Measurements from ENCODE around the gene LEF1. TPM values are rescaled to one million over a fixed set of nuclear protein-coding genes. Genes with fewer than 3 reads are reported as not detected.

The LEF1 gene
- total and polyA plus RNA-seq, 2 donors from 2014 or later, result 5.1 to 14.5 TPM

DNA sequence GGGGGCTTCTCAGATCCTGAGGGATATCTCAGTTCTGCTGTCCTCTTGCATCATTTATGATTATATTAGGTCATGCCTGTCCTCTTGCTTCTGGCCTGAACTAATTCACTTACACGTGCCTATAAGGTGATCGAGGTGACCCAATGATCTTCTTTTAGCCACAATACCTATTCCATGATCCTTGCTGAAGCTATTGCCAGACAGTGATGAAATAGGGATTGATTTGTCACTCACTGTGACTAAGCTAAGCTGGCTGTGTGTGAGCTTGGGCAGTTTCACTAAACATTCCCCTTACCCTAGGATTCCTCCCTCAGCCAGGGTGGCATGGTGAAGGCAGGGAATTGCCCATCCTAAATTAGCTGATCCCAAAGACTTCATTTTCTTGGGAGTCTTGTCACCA, 160.0 kb downstream of the LEF1 start:
- no peak for FAIRE-seq
- no peaks in the 10 kb centered on the region for H3K27me3 ChIP-seq (ENCODE audit: control insufficient read depth, insufficient read depth, low read length)
- no peak overlapping the region for H3K9ac ChIP-seq (ENCODE audit: low read length in 3 of 3)
- H3K4me3 ChIP-seq (ENCODE audit: low read length in 3 of 3), result no peak overlapping the region
- H3K36me3 ChIP-seq (ENCODE audit: control insufficient read depth in 2 of 3, insufficient read depth in 3 of 3, low read length in 3 of 3), result peaks cover 0 to 9% (median 4%) of the 10 kb centered on the region in 3 donors
- intact Hi-C loops (cut with DNase I), result no loop called here
- no peak for DNase-seq
- H3K4me1 ChIP-seq (ENCODE audit: control insufficient read depth in 2 of 3, insufficient read depth in 2 of 3, low read depth in 1 of 3, low read length in 3 of 3), result peaks cover 0 to 4% (median 3%) of the 10 kb centered on the region in 3 donors
- H3K9me3 ChIP-seq (ENCODE audit: control insufficient read depth in 2 of 3, insufficient read depth in 1 of 3, low read length in 3 of 3), result no peaks in the 10 kb centered on the region
- TF ChIP-seq, protein P1, sequence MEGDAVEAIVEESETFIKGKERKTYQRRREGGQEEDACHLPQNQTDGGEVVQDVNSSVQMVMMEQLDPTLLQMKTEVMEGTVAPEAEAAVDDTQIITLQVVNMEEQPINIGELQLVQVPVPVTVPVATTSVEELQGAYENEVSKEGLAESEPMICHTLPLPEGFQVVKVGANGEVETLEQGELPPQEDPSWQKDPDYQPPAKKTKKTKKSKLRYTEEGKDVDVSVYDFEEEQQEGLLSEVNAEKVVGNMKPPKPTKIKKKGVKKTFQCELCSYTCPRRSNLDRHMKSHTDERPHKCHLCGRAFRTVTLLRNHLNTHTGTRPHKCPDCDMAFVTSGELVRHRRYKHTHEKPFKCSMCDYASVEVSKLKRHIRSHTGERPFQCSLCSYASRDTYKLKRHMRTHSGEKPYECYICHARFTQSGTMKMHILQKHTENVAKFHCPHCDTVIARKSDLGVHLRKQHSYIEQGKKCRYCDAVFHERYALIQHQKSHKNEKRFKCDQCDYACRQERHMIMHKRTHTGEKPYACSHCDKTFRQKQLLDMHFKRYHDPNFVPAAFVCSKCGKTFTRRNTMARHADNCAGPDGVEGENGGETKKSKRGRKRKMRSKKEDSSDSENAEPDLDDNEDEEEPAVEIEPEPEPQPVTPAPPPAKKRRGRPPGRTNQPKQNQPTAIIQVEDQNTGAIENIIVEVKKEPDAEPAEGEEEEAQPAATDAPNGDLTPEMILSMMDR (IDR thresholded peaks at IDR 0.05; ENCODE audit: borderline replicate concordance, extremely low read depth, insufficient read depth), result no peak
- no peak overlapping the region for H3K27ac ChIP-seq (ENCODE audit: low read depth in 2 of 2, low read length in 2 of 2)

DNA sequence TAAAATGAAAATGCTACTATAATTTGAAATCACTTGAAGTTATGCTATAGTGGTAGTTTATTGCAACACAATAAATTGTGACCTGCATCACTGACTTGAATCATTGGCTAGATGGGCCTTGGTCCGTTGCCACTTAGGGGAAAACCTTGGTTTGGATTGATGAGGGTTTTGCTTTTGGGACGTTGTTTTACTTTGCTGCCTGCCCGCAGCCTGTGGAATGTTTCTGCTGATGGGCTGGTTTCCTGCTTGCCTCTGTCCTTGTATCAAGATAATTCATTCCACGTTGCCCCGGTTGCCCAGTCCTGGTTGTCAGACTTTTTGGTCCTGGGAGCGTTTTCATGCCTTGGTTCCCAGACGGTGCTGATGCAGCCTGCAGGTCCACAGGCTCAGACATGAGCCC, 160.7 kb downstream of the LEF1 start:
- TF ChIP-seq, protein P1 (IDR thresholded peaks at IDR 0.05; ENCODE audit: borderline replicate concordance, extremely low read depth, insufficient read depth), result no peak
- no peak overlapping the region for H3K27ac ChIP-seq (ENCODE audit: low read depth in 2 of 2, low read length in 2 of 2)

DNA sequence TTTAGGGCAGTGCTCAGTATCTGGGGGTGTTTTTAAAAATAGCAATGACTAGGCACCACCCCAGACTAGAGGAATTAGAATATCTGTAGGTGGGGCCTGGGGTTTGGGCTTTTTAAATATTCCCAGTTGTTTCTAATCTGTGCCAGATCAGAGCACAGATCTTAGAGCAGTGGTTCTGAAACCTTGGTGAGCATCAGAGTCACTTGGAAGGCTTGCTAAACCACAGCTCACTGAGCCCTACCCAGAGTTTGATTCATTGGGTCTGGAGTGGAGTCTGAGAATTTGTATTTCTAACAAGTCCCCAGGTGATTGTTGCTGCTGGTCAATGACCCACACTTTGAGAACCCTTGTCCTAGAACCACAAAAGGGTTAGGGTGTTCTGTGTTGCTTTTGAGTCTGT, 162.4 kb downstream of the LEF1 start:
- FAIRE-seq (no peak), DNase-seq (no peak)
- intact Hi-C loops (cut with DNase I), result no loop called here
- no peaks in the 10 kb centered on the region for H3K27me3 ChIP-seq (ENCODE audit: control insufficient read depth, insufficient read depth, low read length)
- peak overlapping the region in 1 of 2 donors; percentile 33 for H3K27ac ChIP-seq (ENCODE audit: low read depth in 2 of 2, low read length in 2 of 2)
- H3K9ac ChIP-seq (ENCODE audit: low read length in 3 of 3), result no peak overlapping the region
- peaks cover 0 to 6% (median 1%) of the 10 kb centered on the region in 3 donors for H3K36me3 ChIP-seq (ENCODE audit: control insufficient read depth in 2 of 3, insufficient read depth in 3 of 3, low read length in 3 of 3)
- no peaks in the 10 kb centered on the region for H3K9me3 ChIP-seq (ENCODE audit: control insufficient read depth in 2 of 3, insufficient read depth in 1 of 3, low read length in 3 of 3)
- H3K4me1 ChIP-seq (ENCODE audit: control insufficient read depth in 2 of 3, insufficient read depth in 2 of 3, low read depth in 1 of 3, low read length in 3 of 3), result peaks cover 0 to 4% (median 3%) of the 10 kb centered on the region in 3 donors
- TF ChIP-seq, protein P1 (IDR thresholded peaks at IDR 0.05; ENCODE audit: borderline replicate concordance, extremely low read depth, insufficient read depth), result no peak
- H3K4me3 ChIP-seq (ENCODE audit: low read length in 3 of 3), result peak overlapping the region in 2 of 3 donors; percentile 25 to 51

More for the DNA sequence above, 160.7 kb downstream of the LEF1 start:
- FAIRE-seq (no peak), DNase-seq (no peak)
- Histone ChIP-seq H3K4me1 (ENCODE audit: control insufficient read depth in 2 of 3, insufficient read depth in 2 of 3, low read depth in 1 of 3, low read length in 3 of 3) (peaks cover 0 to 4% (median 3%) of the 10 kb centered on the region in 3 donors), H3K36me3 (ENCODE audit: control insufficient read depth in 2 of 3, insufficient read depth in 3 of 3, low read length in 3 of 3) (peaks cover 0 to 9% (median 4%) of the 10 kb centered on the region in 3 donors), H3K4me3 (ENCODE audit: low read length in 3 of 3) (peak overlapping the region in 1 of 3 donors; percentile 9), H3K9ac (ENCODE audit: low read length in 3 of 3) (no peak overlapping the region), H3K9me3 (ENCODE audit: control insufficient read depth in 2 of 3, insufficient read depth in 1 of 3, low read length in 3 of 3) (no peaks in the 10 kb centered on the region), H3K27me3 (ENCODE audit: control insufficient read depth, insufficient read depth, low read length) (no peaks in the 10 kb centered on the region)
- intact Hi-C loops (cut with DNase I), result no loop called here

DNA sequence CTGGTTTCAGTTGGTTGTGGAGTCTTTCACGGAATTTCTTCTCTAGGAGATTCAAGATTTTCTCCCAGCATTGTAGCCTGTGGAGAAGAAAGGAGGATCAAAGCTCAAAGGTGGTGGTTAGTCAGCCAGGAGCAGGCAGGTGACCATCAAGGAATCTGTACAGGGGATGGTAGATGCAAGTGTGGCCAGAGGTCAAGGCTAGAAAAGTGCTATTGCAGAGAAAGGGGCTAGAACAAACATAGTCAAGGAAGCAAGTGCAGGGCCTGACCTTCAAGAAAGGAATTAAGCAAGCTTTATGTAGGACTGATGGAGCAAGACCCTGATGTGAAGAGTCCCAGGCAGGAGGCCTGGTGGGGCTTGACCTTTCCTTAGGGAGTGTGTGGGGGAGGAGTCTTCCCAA, 162.9 kb downstream of the LEF1 start:
- intact Hi-C loops (cut with DNase I), result no loop called here
- peak overlapping the region in 1 of 2 donors; percentile 33 for H3K27ac ChIP-seq (ENCODE audit: low read depth in 2 of 2, low read length in 2 of 2)
- TF ChIP-seq, protein P1 (IDR thresholded peaks at IDR 0.05; ENCODE audit: borderline replicate concordance, extremely low read depth, insufficient read depth), result no peak
- H3K4me1 ChIP-seq (ENCODE audit: control insufficient read depth in 2 of 3, insufficient read depth in 2 of 3, low read depth in 1 of 3, low read length in 3 of 3), result peaks cover 0 to 4% (median 3%) of the 10 kb centered on the region in 3 donors
- peak overlapping the region in 2 of 3 donors; percentile 25 to 51 for H3K4me3 ChIP-seq (ENCODE audit: low read length in 3 of 3)
- H3K27me3 ChIP-seq (ENCODE audit: control insufficient read depth, insufficient read depth, low read length), result no peaks in the 10 kb centered on the region
- no peaks in the 10 kb centered on the region for H3K36me3 ChIP-seq (ENCODE audit: control insufficient read depth in 2 of 3, insufficient read depth in 3 of 3, low read length in 3 of 3)
- no peak overlapping the region for H3K9ac ChIP-seq (ENCODE audit: low read length in 3 of 3)
- DNase-seq, result no peak
- no peak for FAIRE-seq
- H3K9me3 ChIP-seq (ENCODE audit: control insufficient read depth in 2 of 3, insufficient read depth in 1 of 3, low read length in 3 of 3), result no peaks in the 10 kb centered on the region

All from kidney (tissue), 14 donors.